ENCODE results near the gene PCDHGA3.
A peak's percentile ranks its signal among the peaks of the same experiment; 100 is the strongest.
"Not testable (repeated sequence)": the region's sequence is repeated elsewhere in the genome, so short reads cannot be mapped to it uniquely, and the experiment has no call there.

Gene PCDHGA3

GRCh38 chr5:141326088-141326854, 17.4 kb upstream of the PCDHGA3 start:
- Histone ChIP-seq H3K27me3 (ENCODE audit: insufficient read depth, low read length) (no peaks in the 10 kb centered on the region), H3K27ac (ENCODE audit: low read depth, low read length) (0 out of 2 replicates have a peak overlapping the region, but pooled peaks have one; percentile 49), H3K9me3 (ENCODE audit: insufficient read depth, low read depth, low read length) (peaks cover 15% of the 10 kb centered on the region; the same call in 1 of the 2 replicates), H3K4me3 (ENCODE audit: low read length) (peak overlapping the region; percentile 65), H3K9ac (ENCODE audit: low read depth, low read length) (peak overlapping the region; percentile 80), H3K36me3 (ENCODE audit: insufficient read depth, low read length) (no peaks in the 10 kb centered on the region), H3K4me1 (ENCODE audit: insufficient read depth, low read length) (no peaks in the 10 kb centered on the region)
- 74% methylated on average over 26 of the region's 27 CpGs for WGBS

- WGBS, result 93% methylated on average over 8 of the region's 8 CpGs
- no peaks in the 10 kb centered on the region for H3K36me3 ChIP-seq (ENCODE audit: insufficient read depth, low read length)
- no peak overlapping the region for H3K9ac ChIP-seq (ENCODE audit: low read depth, low read length)
- H3K27ac ChIP-seq (ENCODE audit: low read depth, low read length), result no peak overlapping the region
- H3K27me3 ChIP-seq (ENCODE audit: insufficient read depth, low read length), result no peaks in the 10 kb centered on the region
- no peak overlapping the region for H3K4me3 ChIP-seq (ENCODE audit: low read length)
- H3K9me3 ChIP-seq (ENCODE audit: insufficient read depth, low read depth, low read length), result peaks cover 27% of the 10 kb centered on the region; the same call in 1 of the 2 replicates
- H3K4me1 ChIP-seq (ENCODE audit: insufficient read depth, low read length), result no peaks in the 10 kb centered on the region
These were observed 15.4 kb upstream of the PCDHGA3 start for GRCh38 chr5:141328231-141328630.

GRCh38 chr5:141330299-141331080, 13.1 kb upstream of the PCDHGA3 start, which contains the start of gene PCDHGA1:
PCDHGA1 (plus strand) TSS chr5:141330514.
- no peaks in the 10 kb centered on the region for H3K36me3 ChIP-seq (ENCODE audit: insufficient read depth, low read length)
- H3K9ac ChIP-seq (ENCODE audit: low read depth, low read length), result peak within 1 kb of the TSS; percentile 19; the same call in 1 of the 2 replicates
- H3K27ac ChIP-seq (ENCODE audit: low read depth, low read length), result no peak within 1 kb of the TSS
- H3K4me1 ChIP-seq (ENCODE audit: insufficient read depth, low read length), result no peaks in the 10 kb centered on the region
- 86% methylated on average over 21 of the region's 21 CpGs for WGBS
- no peaks in the 10 kb centered on the region for H3K27me3 ChIP-seq (ENCODE audit: insufficient read depth, low read length)
- H3K4me3 ChIP-seq (ENCODE audit: low read length), result no peak within 1 kb of the TSS
- peaks cover 29% of the 10 kb centered on the region; the same call in 1 of the 2 replicates for H3K9me3 ChIP-seq (ENCODE audit: insufficient read depth, low read depth, low read length)

- not testable (repeated sequence) for H3K4me3 ChIP-seq (ENCODE audit: low read length); H3K27ac ChIP-seq (ENCODE audit: low read depth, low read length); H3K36me3 ChIP-seq (ENCODE audit: insufficient read depth, low read length); H3K9ac ChIP-seq (ENCODE audit: low read depth, low read length); H3K27me3 ChIP-seq (ENCODE audit: insufficient read depth, low read length); H3K4me1 ChIP-seq (ENCODE audit: insufficient read depth, low read length)
- 97% methylated on average over 38 of the region's 39 CpGs for WGBS
- peaks cover 29% of the 10 kb centered on the region; the same call in 1 of the 2 replicates for H3K9me3 ChIP-seq (ENCODE audit: insufficient read depth, low read depth, low read length)
These were observed 11.1 kb upstream of the PCDHGA3 start for GRCh38 chr5:141332571-141332970.

- 80% methylated on average over 27 of the region's 27 CpGs for WGBS
- Histone ChIP-seq H3K27ac (ENCODE audit: low read depth, low read length) (no peak within 1 kb of the TSS), H3K36me3 (ENCODE audit: insufficient read depth, low read length) (no peaks in the 10 kb centered on the region), H3K4me1 (ENCODE audit: insufficient read depth, low read length) (no peaks in the 10 kb centered on the region), H3K9ac (ENCODE audit: low read depth, low read length) (no peak within 1 kb of the TSS), H3K9me3 (ENCODE audit: insufficient read depth, low read depth, low read length) (peaks cover 17% of the 10 kb centered on the region), H3K27me3 (ENCODE audit: insufficient read depth, low read length) (no peaks in the 10 kb centered on the region), H3K4me3 (ENCODE audit: low read length) (no peak within 1 kb of the TSS)
These were observed 4.9 kb upstream of the PCDHGA3 start, which contains the start of gene PCDHGA2 for GRCh38 chr5:141338538-141339306. PCDHGA2 (plus strand) TSS chr5:141338760.

- peaks cover 33% of the 10 kb centered on the region for H3K9me3 ChIP-seq (ENCODE audit: insufficient read depth, low read depth, low read length)
- H3K4me3 ChIP-seq (ENCODE audit: low read length); H3K36me3 ChIP-seq (ENCODE audit: insufficient read depth, low read length); H3K9ac ChIP-seq (ENCODE audit: low read depth, low read length); H3K27me3 ChIP-seq (ENCODE audit: insufficient read depth, low read length); H3K4me1 ChIP-seq (ENCODE audit: insufficient read depth, low read length); H3K27ac ChIP-seq (ENCODE audit: low read depth, low read length): not testable (repeated sequence)
- 96% methylated on average over 41 of the region's 45 CpGs for WGBS
These were observed 2.8 kb upstream of the PCDHGA3 start for GRCh38 chr5:141340781-141341354.

GRCh38 chr5:141342773-141343172, 856 bp upstream of the PCDHGA3 start:
- Histone ChIP-seq H3K36me3 (ENCODE audit: insufficient read depth, low read length) (no peaks in the 10 kb centered on the region), H3K27ac (ENCODE audit: low read depth, low read length) (no peak overlapping the region), H3K4me1 (ENCODE audit: insufficient read depth, low read length) (no peaks in the 10 kb centered on the region), H3K27me3 (ENCODE audit: insufficient read depth, low read length) (no peaks in the 10 kb centered on the region; the same call in 1 of the 2 replicates), H3K9ac (ENCODE audit: low read depth, low read length) (no peak overlapping the region), H3K9me3 (ENCODE audit: insufficient read depth, low read depth, low read length) (peaks cover 39% of the 10 kb centered on the region), H3K4me3 (ENCODE audit: low read length) (no peak overlapping the region)
- 76% methylated on average over 1 of the region's 1 CpG for whole genome bisulfite sequencing

GRCh38 chr5:141343953-141344463, 379 bp downstream of the PCDHGA3 start:
- H3K9ac ChIP-seq (ENCODE audit: low read depth, low read length), result peak overlapping the region; percentile 63
- H3K27ac ChIP-seq (ENCODE audit: low read depth, low read length), result peak overlapping the region; percentile 25; the same call in 1 of the 2 replicates
- no peaks in the 10 kb centered on the region for H3K36me3 ChIP-seq (ENCODE audit: insufficient read depth, low read length)
- 60% methylated on average over 31 of the region's 31 CpGs for WGBS
- no peaks in the 10 kb centered on the region for H3K4me1 ChIP-seq (ENCODE audit: insufficient read depth, low read length)
- no peaks in the 10 kb centered on the region; the same call in 1 of the 2 replicates for H3K27me3 ChIP-seq (ENCODE audit: insufficient read depth, low read length)
- peaks cover 43% of the 10 kb centered on the region for H3K9me3 ChIP-seq (ENCODE audit: insufficient read depth, low read depth, low read length)
- H3K4me3 ChIP-seq (ENCODE audit: low read length), result peak overlapping the region; percentile 58

GRCh38 chr5:141345327-141345726, 1.7 kb downstream of the PCDHGA3 start:
- Histone ChIP-seq H3K9me3 (ENCODE audit: insufficient read depth, low read depth, low read length) (peaks cover 37% of the 10 kb centered on the region), H3K9ac (ENCODE audit: low read depth, low read length) (no peak overlapping the region), H3K4me3 (ENCODE audit: low read length) (no peak overlapping the region), H3K4me1 (ENCODE audit: insufficient read depth, low read length) (no peaks in the 10 kb centered on the region), H3K27ac (ENCODE audit: low read depth, low read length) (no peak overlapping the region), H3K36me3 (ENCODE audit: insufficient read depth, low read length) (no peaks in the 10 kb centered on the region), H3K27me3 (ENCODE audit: insufficient read depth, low read length) (no peaks in the 10 kb centered on the region; the same call in 1 of the 2 replicates)
- 95% methylated on average over 20 of the region's 20 CpGs for WGBS

GRCh38 chr5:141346017-141346416, 2.4 kb downstream of the PCDHGA3 start:
- not testable (repeated sequence) for H3K27me3 ChIP-seq (ENCODE audit: insufficient read depth, low read length); H3K4me1 ChIP-seq (ENCODE audit: insufficient read depth, low read length); H3K9ac ChIP-seq (ENCODE audit: low read depth, low read length); H3K27ac ChIP-seq (ENCODE audit: low read depth, low read length); H3K36me3 ChIP-seq (ENCODE audit: insufficient read depth, low read length); H3K4me3 ChIP-seq (ENCODE audit: low read length)
- H3K9me3 ChIP-seq (ENCODE audit: insufficient read depth, low read depth, low read length), result peaks cover 42% of the 10 kb centered on the region
- WGBS, result 95% methylated on average over 27 of the region's 35 CpGs
